NCI-H2196 (cell line): Measurements from ENCODE around the gene CCNL1.

Experiments used
- DNase-seq: peaks from one replicate; lab custom pipeline; 2025; ENCODE audit not compliant: unreplicated experiment; lab: John Stamatoyannopoulos, UW

The CCNL1 gene

GRCh38 chr3:157147099-157147803, 12.7 kb downstream of the CCNL1 start:
- no peak for DNase-seq

DNA sequence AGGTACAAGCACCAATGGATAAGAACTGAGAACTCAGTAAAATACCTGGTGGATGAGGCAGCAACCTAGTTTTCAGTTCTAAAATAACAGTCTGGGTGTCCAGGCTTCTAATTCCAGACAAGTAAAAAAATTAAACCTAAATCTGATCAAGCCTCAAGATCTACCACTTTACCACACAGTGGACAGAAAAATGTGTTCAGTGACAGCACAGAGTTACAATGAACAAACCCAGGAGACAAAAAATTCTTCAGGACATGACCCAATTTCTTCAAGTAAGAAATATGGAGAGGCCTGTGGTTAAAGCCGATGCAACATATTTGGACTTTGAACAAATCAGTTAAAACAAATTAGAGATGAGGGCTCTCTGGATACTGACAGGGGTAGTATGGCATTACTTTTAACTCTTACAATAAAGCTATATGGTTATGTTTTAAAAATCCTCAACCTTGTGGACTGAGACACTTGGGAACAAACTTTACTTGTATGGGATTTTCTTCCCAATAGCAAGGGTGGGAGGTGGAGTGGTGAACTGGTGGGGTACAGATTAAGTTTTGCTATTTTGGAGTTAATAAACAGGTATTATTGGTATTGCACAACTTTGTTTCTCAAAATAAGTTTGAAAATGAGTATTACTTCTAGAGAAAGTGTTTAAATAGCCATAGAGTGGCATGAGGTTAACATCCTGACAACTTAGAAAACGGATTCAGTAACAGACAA, 14.2 kb downstream of the CCNL1 start:
- no peak for DNase-seq

DNA sequence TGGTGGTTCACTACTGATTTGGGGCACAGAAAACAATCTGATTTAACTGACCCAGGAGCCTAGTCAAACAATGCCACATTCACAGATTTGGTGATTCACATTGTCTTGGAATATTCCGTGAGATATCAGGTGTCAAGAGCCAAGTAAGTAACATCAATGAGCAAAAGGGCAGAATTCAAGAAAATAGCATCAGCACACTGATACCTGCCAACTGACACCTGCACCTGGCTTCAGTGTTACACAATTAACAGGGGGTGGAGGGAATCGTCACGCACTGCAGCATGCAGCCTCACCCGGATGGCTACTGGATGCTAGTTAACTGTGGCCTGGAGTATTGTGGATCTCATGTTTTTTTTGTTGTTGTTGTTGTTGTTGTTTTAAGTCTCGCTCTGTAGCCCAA, 17.6 kb downstream of the CCNL1 start:
- DNase-seq = peak; percentile 93

- no peak for DNase-seq
These were observed 19.9 kb downstream of the CCNL1 start for GRCh38 chr3:157139938-157140534.

DNA sequence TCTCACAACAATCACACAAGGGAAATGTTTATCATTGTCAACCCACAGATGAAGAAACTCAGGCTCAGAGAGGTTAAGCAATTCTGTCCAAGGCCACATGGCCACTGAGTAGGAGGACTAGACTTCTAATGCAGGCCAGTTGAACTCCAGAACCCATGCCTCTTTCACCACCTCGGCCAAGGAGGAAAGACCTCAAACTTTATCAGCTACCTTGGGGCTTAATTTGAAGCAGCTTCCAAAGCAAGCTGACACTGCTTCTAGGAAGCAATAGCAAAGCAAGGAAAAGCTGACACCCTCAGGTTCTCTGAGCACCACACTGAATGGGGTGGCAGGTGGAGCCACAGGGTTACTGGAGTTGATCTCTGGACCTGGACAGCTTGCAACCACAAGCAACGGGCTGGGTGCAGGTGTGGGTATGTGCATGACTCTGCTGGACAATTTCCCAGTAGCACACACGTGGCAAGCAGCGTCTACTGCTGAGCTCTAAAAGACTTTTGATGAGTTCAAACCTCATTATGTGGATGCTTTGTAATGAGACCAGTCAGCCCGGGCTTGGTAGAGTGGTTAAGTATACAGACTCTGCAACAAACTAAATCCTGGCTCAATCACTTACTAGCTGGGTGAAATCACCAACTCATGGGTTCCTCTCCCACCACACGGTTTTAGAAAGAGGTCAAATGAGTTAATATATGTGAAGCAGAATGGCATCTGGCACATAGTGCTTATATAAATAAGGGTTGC, 23.1 kb downstream of the CCNL1 start:
- DNase-seq = peak; percentile 86

DNA sequence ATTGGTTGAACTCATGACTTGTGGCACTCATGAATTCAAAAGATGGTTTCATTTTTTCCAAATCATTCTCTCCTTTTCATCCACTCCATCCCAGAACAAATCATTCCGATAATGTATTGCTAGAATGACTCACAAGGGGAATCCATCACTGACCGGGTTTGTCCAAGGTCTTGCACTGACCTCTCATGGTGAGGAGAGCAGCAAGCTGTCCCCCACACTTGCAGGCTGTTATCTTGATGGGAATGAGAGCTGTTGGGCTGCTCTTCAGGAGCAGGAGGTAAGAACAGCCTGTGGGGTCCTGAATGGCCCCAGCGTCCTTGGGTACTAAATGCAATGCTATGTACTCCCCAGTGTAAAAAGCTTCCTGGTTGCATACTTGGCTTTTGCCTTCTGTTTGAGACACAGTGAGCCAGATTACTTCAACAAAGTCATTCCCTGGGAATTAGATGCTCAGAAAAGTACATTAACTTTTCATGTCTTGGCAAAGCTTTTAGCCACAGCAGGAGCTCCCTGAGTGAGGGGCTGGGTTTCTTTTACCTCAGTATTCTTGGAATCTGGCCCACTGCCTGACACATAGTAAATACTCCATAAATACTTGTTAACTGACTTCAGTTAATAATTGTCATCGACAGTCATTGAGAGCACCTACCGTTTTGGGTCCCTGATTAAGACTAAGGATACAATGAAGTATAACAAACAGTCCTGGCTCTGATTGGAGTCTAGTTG, 24.1 kb downstream of the CCNL1 start:
- DNase-seq = no peak

DNA sequence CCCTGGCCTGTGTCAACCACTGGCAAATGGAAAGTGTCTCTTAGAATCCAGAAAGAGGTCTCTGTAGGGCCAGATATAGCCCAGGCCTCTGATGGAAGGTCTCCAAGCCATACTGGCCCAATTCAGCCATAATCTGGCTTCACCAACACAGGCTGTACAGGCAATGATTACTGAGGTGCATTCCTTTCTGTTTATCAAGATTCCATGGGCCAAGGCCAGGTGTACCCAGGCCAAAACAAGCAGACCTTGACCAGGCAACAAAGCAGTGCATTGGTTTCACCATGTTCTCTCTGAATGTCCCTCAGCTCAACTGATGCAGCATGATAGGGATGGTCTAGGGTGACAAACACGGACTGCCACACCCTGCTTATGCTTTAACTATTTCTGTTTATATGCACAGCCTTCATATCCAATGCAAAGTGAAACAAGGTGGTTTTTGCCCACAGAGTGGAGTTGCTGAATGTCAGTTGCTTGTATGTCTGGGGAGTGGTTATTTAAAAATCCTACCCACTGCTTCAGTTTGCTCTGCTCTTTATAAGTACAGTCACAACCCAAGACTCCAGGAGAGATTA, 25.2 kb downstream of the CCNL1 start:
- no peak for DNase-seq

- DNase-seq = no peak
These were observed 26.3 kb downstream of the CCNL1 start for GRCh38 chr3:157133434-157134320.

DNA sequence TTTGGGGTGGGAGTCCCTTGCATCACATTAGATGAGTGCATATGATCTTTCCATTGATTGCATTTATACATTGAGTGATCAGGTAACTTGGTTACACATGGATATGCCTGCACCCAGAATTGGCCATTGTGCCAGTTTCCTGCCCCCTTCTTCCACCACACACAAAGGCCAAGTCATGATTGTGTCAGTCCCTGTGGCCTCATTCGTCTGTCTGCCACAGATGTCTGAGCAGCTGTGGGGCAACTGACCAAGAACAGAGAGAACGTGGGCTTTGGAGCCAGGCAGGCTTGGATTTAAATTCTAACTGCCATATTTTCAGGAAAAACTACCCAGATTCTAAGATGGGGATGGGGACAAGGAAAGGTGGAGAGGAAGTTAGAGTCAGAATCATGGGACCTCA, 27.0 kb downstream of the CCNL1 start:
- DNase-seq = no peak

GRCh38 chr3:157132341-157132740, 27.6 kb downstream of the CCNL1 start:
- DNase-seq = no peak

DNA sequence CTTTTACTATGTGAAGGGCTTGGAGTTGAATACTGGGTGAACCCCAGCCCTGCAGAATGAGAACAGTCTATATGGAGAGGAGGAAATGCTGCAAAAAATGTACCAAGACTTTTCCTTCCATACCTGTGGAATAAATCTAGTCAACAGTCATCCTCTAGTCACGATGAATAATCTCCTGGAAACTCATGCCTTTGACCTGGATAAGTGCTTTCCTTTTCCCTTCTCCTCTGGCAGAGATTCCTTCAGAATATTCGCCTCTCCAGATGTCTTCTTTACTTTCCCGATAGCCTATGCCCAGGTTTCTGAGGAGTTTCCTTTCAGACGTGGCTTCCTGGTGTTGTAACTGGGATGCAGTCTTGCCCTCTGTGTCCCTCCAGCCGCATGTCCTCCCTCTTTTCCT, 28.1 kb downstream of the CCNL1 start:
- no peak for DNase-seq

- DNase-seq = peak; percentile 46
These were observed 29.3 kb downstream of the CCNL1 start for GRCh38 chr3:157130467-157131251.

DNA sequence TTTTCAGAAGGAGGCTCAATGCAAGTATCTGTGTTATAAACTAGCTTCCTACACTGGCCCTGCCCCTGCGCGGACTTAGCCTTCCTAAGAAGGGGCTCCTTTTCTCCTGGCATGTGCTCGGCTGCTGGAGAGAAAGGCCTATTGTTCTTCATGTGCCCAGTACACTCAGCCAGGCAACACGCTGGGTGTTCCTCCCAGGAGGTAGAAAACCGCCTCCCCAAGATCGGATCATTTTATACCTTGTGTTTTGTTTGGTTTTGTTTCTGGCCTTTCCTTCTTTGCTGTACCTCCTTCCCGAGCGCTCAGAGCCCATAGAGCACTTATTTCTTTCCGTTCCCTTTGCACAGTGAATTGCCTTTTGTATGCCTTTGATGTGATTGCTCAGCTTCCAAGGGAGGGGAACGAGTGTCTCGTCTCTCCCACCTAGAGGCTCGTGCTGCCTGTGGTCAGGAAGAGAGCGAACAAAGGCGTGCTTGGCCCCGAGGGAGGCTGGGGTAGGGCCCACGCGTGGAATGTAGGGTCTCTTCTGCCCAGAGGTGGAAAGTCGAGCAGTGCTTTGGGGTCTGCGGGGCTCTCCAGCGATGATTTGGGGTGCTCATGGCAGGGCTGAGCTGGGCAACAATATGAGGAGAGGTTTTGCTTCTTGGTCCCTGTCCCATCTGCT, 30.0 kb downstream of the CCNL1 start:
- DNase-seq = peak; percentile 44

GRCh38 chr3:157128771-157129681, 30.9 kb downstream of the CCNL1 start:
- no peak for DNase-seq

GRCh38 chr3:157127831-157128767, 31.8 kb downstream of the CCNL1 start:
- DNase-seq = peak; percentile 51

DNA sequence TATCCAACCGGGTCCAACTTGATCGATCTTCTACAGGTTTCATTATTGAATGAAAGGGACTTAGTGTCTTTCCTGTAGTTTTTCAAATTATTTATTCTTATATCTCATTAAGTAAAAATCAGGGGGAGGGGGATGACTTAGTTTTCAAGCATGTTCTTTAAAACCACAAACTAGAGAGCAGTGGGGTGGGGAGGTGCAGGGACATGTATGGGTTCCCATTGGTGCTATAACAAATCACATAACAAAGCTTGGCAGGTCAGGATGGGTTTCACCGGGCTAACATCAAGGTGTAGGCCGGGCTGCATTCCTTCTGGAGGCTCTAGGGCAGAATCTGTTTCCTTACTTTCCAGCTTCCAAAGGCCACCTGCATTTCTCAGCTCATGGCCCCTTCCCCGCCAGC, 32.7 kb downstream of the CCNL1 start:
- no peak for DNase-seq
